HepG2 (cell line): Measurements from ENCODE around the gene TM7SF3. TPM values are rescaled to one million over a fixed set of nuclear protein-coding genes. Genes with fewer than 3 reads are reported as not detected.

Experiments
- ATAC-seq: fragments of 200-7000 bp; cut with Tn5 transposase; 3 replicates; pipeline ENCODE4 v1.9.1; 2020; ENCODE audit warnings: mild to moderate bottlenecking, moderate library complexity
- BruUV-seq: library from RNA; stranded (reverse); fragments of 400-500 nt; replicated peaks from 2 replicates; lab custom pipeline; 2021; lab: Mats Ljungman, UMichigan
- CTCF ChIA-PET: fragments of 300-600 bp; formaldehyde crosslinking; extraction: SDS; loops from one replicate; lab custom pipeline; 2021; ENCODE audit warnings: low total read pairs, inconsistent platforms, low intra/inter-chr PET ratio; lab: Yijun Ruan, JAX
- POLR2A ChIA-PET: fragments of 350-600 bp; sonication (Branson Sonifier 250); formaldehyde crosslinking; loops from one replicate; lab custom pipeline; 2020; ENCODE audit warnings: antibody characterized with exemption, inconsistent platforms; lab: Yijun Ruan, JAX
- DNase-seq: peaks from one replicate; pipeline ENCODE4 v3.0.0-alpha.2; 2015; ENCODE audit warnings: low spot score
- FAIRE-seq: peaks from 3 replicates; lab custom pipeline; 2011; peaks lifted over from hg19 to GRCh38; lab: Jason Lieb, UNC
- H2AFZ ChIP-seq: one replicate; pipeline ENCODE4 v1.6.1; 2011; ENCODE audit warnings: low read length, inconsistent platforms
- H3K27ac ChIP-seq: fragments of 300-600 bp; 3 replicates; pipeline ENCODE4 v1.8.0; 2011; ENCODE audit warnings: mixed run types, mild to moderate bottlenecking, mixed read lengths, low read length, inconsistent platforms; ENCODE audit not compliant: insufficient read depth; ENCODE audit errors: extremely low read length
- H3K27me3 ChIP-seq, 2 experiments: fragments of 200-600 bp in 1 of 2; 2 replicates in 1 of 2; 3 replicates in 1 of 2; pipeline versions ENCODE4 v1.6.0 to v1.8.0; 2011; ENCODE audit warnings: low read length in 2 of 2, mild to moderate bottlenecking in 2 of 2, moderate library complexity in 2 of 2, inconsistent platforms in 1 of 2; ENCODE audit not compliant: insufficient read depth in 2 of 2, control insufficient read depth in 1 of 2
- H3K36me3 ChIP-seq, 2 experiments: fragments of 200-600 bp in 1 of 2; replicated peaks in 1 of 2; 2 replicates in 1 of 2; 3 replicates in 1 of 2; pipeline versions ENCODE4 v1.5.1 to v1.8.0; 2011; ENCODE audit warnings: low read length in 2 of 2, inconsistent platforms in 1 of 2; ENCODE audit not compliant: insufficient read depth in 2 of 2, control insufficient read depth in 1 of 2
- H3K4me1 ChIP-seq: 2 replicates; pipeline ENCODE4 v1.5.1; 2012; ENCODE audit warnings: low read length, inconsistent platforms; ENCODE audit not compliant: insufficient read depth
- H3K4me2 ChIP-seq: 2 replicates; pipeline ENCODE4 v1.6.0; 2011; ENCODE audit warnings: low read depth, low read length, inconsistent platforms
- H3K4me3 ChIP-seq, 3 experiments: fragments of 200-600 bp in 1 of 3; sonication (generic), shearing (Covaris generic) in 1 of 3; replicated peaks in 1 of 3; 2 replicates each; pipeline ENCODE4 v1.5.1; 2011 to 2016; ENCODE audit warnings: low read length in 3 of 3, inconsistent platforms in 2 of 3, low read depth in 2 of 3, mild to moderate bottlenecking in 2 of 3, control low read depth in 1 of 3, mixed read lengths in 1 of 3; ENCODE audit not compliant: insufficient read depth in 1 of 3
- H3K79me2 ChIP-seq: one replicate; pipeline ENCODE4 v1.6.1; 2011; ENCODE audit warnings: low read length, inconsistent platforms; ENCODE audit not compliant: insufficient read depth
- H3K9ac ChIP-seq: 2 replicates; pipeline ENCODE4 v1.6.0; 2011; ENCODE audit warnings: mild to moderate bottlenecking, low read depth, low read length, inconsistent platforms; ENCODE audit not compliant: insufficient read depth
- H3K9me3 ChIP-seq: 2 replicates; pipeline ENCODE4 v1.5.1; 2012; ENCODE audit warnings: mild to moderate bottlenecking, low read length
- H4K20me1 ChIP-seq: 2 replicates; pipeline ENCODE4 v1.6.0; 2011; ENCODE audit warnings: inconsistent platforms, mild to moderate bottlenecking, low read length, moderate library complexity; ENCODE audit not compliant: insufficient read depth
- BCL6 ChIP-seq: IDR thresholded peaks from 2 replicates; pipeline ENCODE4 v1.6.1; 2016; ENCODE audit warnings: missing genetic modification reagents, missing compliant biosample characterization
- HNF4A ChIP-seq: sonication (generic); formaldehyde crosslinking; IDR thresholded peaks from 2 replicates; pipeline ENCODE4 v1.4.0; 2020; ENCODE audit warnings: missing genetic modification reagents
- MTA1 ChIP-seq: sonication (generic); formaldehyde crosslinking; IDR thresholded peaks from 2 replicates; pipeline ENCODE4 v1.4.0; 2020; ENCODE audit warnings: missing genetic modification reagents, mild to moderate bottlenecking, borderline replicate concordance
- NR2F6 ChIP-seq, 2 experiments: IDR thresholded peaks; 2 replicates each; pipeline ENCODE4 v1.6.1; 2016; ENCODE audit warnings: antibody characterized with exemption in 1 of 2, mild to moderate bottlenecking in 1 of 2
- PHB2 ChIP-seq: fragments of 450-650 bp; IDR thresholded peaks from 2 replicates; pipeline ENCODE4 v1.6.1; 2018; ENCODE audit not compliant: partially characterized antibody
- REPIN1 ChIP-seq: sonication (generic); formaldehyde crosslinking; IDR thresholded peaks from 2 replicates; pipeline ENCODE4 v1.8.0; 2022; ENCODE audit warnings: missing genetic modification reagents, low read depth, mild to moderate bottlenecking, borderline replicate concordance
- REXO4 ChIP-seq: sonication (generic); formaldehyde crosslinking; IDR thresholded peaks from 2 replicates; pipeline ENCODE4 v1.8.0; 2022; ENCODE audit warnings: missing genetic modification reagents, mild to moderate bottlenecking, borderline replicate concordance
- SIX1 ChIP-seq: sonication (generic); formaldehyde crosslinking; IDR thresholded peaks from 2 replicates; pipeline ENCODE4 v1.4.0; 2020; ENCODE audit warnings: missing genetic modification reagents, borderline replicate concordance
- SOX13 ChIP-seq, 3 experiments: fragments of 450-650 bp in 1 of 3; sonication (generic) in 1 of 3; formaldehyde crosslinking in 1 of 3; IDR thresholded peaks in 2 of 3; conservative IDR thresholded peaks in 1 of 3; 2 replicates each; pipeline versions ENCODE4 v1.5.0 to v1.6.1; 2016 to 2020; ENCODE audit warnings: antibody characterized with exemption in 1 of 3, mild to moderate bottlenecking in 1 of 3, missing compliant biosample characterization in 1 of 3, missing genetic modification reagents in 1 of 3, moderate library complexity in 1 of 3
- SOX5 ChIP-seq: IDR thresholded peaks from 2 replicates; pipeline ENCODE4 v1.6.1; 2016; ENCODE audit warnings: borderline replicate concordance
- ZBTB38 ChIP-seq: sonication (generic); formaldehyde crosslinking; IDR thresholded peaks from 2 replicates; pipeline ENCODE4 v1.5.1; 2020; ENCODE audit warnings: mild to moderate bottlenecking, missing genetic modification reagents
- ZNF749 ChIP-seq: sonication (generic); formaldehyde crosslinking; IDR thresholded peaks from 2 replicates; pipeline ENCODE4 v1.8.0; 2022; ENCODE audit warnings: mild to moderate bottlenecking, missing genetic modification reagents, moderate library complexity, borderline replicate concordance
- WGBS: methylation state at CpG from one replicate; pipeline ENCODE4 v1.1.6; 2017; ENCODE audit warnings: low lambda C conversion rate; 5-methylcytosine and 5-hydroxymethylcytosine counted together
- in situ Hi-C: cut with HindIII; loops from 2 replicates; pipeline ENCODE4 v1.10.0; 2017; ENCODE audit warnings: low pct_unique_long_range_greater_than_20kb; ENCODE audit not compliant: extremely low pct_ligation_motif_present
- intact Hi-C: fragments of 100-400 bp; cut with micrococcal nuclease; formaldehyde crosslinking; loops from one replicate; pipeline ENCODE4 v1.10.0; 2022; ENCODE audit not compliant: unreplicated experiment
- polyA plus RNA-seq, 8 experiments: library from polyadenylated mRNA; depleted of rRNA in 3 of 8; stranded (reverse) in 7 of 8; unstranded in 1 of 8; fragments of >200 nt; fragmentation: Illumina TruSeq in 4 of 8; extraction: Trizol in 4 of 8; gene quantifications; 2 replicates each; pipeline versions ENCODE4 v1.2.1 to v1.2.3, GENCODE V29; 2011 to 2016; ENCODE audit warnings: low read depth in 4 of 8, missing spikeins in 1 of 8, mixed read lengths in 1 of 8; ENCODE audit not compliant: insufficient read depth in 1 of 8
- total RNA-seq, 5 experiments: library from RNA; depleted of rRNA; stranded (reverse); fragments of >200 nt; fragmentation: Illumina TruSeq; extraction: Trizol; gene quantifications; 2 replicates each; pipeline ENCODE4 v1.2.3, GENCODE V29; 2016; ENCODE audit warnings: low read depth in 1 of 5
- TF ChIP-seq, protein P1 (sequence below): sonication (generic); formaldehyde crosslinking; IDR thresholded peaks from 2 replicates; pipeline ENCODE4 v1.4.0; 2020; ENCODE audit warnings: missing genetic modification reagents, mild to moderate bottlenecking, borderline replicate concordance
- TF ChIP-seq, protein P2 (sequence below): sonication (generic); formaldehyde crosslinking; IDR thresholded peaks from 2 replicates; pipeline ENCODE4 v1.5.1; 2020; ENCODE audit warnings: mild to moderate bottlenecking, missing genetic modification reagents, moderate library complexity
- TF ChIP-seq, protein P3 (sequence below): sonication (generic); formaldehyde crosslinking; IDR thresholded peaks from 2 replicates; pipeline ENCODE4 v1.4.0; 2020; ENCODE audit warnings: missing genetic modification reagents

Gene TM7SF3
- total and polyA plus RNA-seq, 2 of the 13 experiments (the other 11 are each of a cell fraction or from before 2014, with no cell fraction given): 116 to 142 TPM

DNA sequence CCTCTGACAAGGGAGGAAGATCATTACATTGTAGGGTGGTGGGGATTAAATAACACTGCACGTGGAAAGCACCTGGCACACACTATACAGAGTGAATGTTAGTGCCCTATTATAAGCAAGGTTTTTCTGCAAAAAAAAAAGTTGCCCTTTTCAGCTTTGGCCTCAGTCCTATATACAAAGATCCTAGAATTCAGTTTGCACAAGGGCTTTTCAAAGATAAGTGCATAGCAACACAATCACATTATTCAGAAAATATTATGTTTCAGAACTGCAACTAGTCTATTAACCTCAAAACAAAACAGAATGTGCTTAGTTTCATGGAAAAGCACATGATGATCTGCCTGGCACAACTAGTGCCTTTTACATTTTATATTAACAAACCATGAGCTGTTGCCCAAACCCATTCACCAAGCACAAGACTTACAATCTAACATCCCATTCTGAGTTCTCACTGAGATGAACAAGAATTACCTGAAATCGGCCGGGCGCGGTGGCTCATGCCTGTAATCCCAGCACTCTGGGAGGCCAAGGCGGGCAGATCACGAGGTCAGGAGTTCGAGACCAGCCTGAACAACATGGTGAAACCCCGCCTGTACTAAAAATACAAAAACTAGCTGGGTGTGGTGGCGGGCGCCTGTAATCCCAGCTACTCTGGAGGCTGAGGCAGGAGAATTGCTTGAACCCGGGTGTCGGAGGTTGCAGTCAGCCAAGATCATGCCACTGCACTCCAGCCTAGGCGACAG lies 1.8 kb downstream of the TM7SF3 start:
- Histone ChIP-seq H3K27me3 (no peaks in the 10 kb centered on the region; a peak in 1 of 5 replicates), H3K79me2 (peaks cover 56% of the 10 kb centered on the region), H3K4me3 (peak overlapping the region; percentile 18 to 90 (median 77); a peak in 5 of 6 replicates), H3K9ac (peak overlapping the region; percentile 75), H2AFZ (no peak overlapping the region), H4K20me1 (no peaks in the 10 kb centered on the region), H3K4me2 (peak overlapping the region; percentile 91), H3K4me1 (peaks cover 83% of the 10 kb centered on the region), H3K27ac (peak overlapping the region; percentile 73), H3K9me3 (no peaks in the 10 kb centered on the region), H3K36me3 (peaks cover 0 to 1% of the 10 kb centered on the region in 2 experiments; a peak in 2 of 5 replicates)
- no TSS peak for BruUV-seq
- peak; percentile 41 for DNase-seq
- peak; percentile 3; the same call in 1 of the 3 replicates for ATAC-seq
- in situ Hi-C loops (loop anchor here (5.0 kb wide), 1 partner anchor 75 kb away; the partner anchor contains the start of genes FGFR1OP2 and INTS13), intact Hi-C loops (no loop called here)
- WGBS: 81% methylated on average over 14 of the region's 14 CpGs
- CTCF ChIA-PET: no interaction called here
- POLR2A ChIA-PET: interaction anchor here (1.4 to 1.7 kb wide), 2 partner anchors 10 kb away, joined by 5 to 8 read pairs; partner anchors contain the start of gene MED21
- no peak for FAIRE-seq
- TF ChIP-seq ZBTB38 (CRISPR knock-in tag) (peak; percentile 91), ZNF749 (CRISPR knock-in tag) (no peak), NR2F6 (IDR thresholded peaks at IDR 0.05) (0 out of 2 replicates have a peak, but pooled peaks have one; percentile 4), NR2F6 (CRISPR knock-in tag; IDR thresholded peaks at IDR 0.05) (no peak), MTA1 (no peak), SOX13 (IDR thresholded peaks at IDR 0.05) (no peak), SOX13 (CRISPR knock-in tag; conservative IDR thresholded peaks at IDR 0.05 in 1 of 2, IDR thresholded peaks at IDR 0.05 in 1 of 2) (peak in 1 of 2 experiments; percentile 52; a peak in 2 of 4 replicates), SOX5 (peak; percentile 49; the same call in 1 of the 2 replicates), HNF4A (peak; percentile 60), REPIN1 (CRISPR knock-in tag) (no peak), REXO4 (no peak), SIX1 (0 out of 2 replicates have a peak, but pooled peaks have one; percentile 14), PHB2 (no peak), BCL6 (peak; percentile 88)
- TF ChIP-seq, protein P1, sequence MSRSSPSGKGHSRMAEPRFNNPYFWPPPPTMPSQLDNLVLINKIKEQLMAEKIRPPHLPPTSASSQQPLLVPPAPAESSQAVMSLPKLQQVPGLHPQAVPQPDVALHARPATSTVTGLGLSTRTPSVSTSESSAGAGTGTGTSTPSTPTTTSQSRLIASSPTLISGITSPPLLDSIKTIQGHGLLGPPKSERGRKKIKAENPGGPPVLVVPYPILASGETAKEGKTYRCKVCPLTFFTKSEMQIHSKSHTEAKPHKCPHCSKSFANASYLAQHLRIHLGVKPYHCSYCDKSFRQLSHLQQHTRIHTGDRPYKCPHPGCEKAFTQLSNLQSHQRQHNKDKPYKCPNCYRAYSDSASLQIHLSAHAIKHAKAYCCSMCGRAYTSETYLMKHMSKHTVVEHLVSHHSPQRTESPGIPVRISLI (CRISPR knock-in tag): peak; percentile 60; the same call in 1 of the 2 replicates
- TF ChIP-seq, protein P2, sequence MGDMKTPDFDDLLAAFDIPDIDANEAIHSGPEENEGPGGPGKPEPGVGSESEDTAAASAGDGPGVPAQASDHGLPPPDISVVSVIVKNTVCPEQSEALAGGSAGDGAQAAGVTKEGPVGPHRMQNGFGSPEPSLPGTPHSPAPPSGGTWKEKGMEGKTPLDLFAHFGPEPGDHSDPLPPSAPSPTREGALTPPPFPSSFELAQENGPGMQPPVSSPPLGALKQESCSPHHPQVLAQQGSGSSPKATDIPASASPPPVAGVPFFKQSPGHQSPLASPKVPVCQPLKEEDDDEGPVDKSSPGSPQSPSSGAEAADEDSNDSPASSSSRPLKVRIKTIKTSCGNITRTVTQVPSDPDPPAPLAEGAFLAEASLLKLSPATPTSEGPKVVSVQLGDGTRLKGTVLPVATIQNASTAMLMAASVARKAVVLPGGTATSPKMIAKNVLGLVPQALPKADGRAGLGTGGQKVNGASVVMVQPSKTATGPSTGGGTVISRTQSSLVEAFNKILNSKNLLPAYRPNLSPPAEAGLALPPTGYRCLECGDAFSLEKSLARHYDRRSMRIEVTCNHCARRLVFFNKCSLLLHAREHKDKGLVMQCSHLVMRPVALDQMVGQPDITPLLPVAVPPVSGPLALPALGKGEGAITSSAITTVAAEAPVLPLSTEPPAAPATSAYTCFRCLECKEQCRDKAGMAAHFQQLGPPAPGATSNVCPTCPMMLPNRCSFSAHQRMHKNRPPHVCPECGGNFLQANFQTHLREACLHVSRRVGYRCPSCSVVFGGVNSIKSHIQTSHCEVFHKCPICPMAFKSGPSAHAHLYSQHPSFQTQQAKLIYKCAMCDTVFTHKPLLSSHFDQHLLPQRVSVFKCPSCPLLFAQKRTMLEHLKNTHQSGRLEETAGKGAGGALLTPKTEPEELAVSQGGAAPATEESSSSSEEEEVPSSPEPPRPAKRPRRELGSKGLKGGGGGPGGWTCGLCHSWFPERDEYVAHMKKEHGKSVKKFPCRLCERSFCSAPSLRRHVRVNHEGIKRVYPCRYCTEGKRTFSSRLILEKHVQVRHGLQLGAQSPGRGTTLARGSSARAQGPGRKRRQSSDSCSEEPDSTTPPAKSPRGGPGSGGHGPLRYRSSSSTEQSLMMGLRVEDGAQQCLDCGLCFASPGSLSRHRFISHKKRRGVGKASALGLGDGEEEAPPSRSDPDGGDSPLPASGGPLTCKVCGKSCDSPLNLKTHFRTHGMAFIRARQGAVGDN: peak; percentile 44
- TF ChIP-seq, protein P3, sequence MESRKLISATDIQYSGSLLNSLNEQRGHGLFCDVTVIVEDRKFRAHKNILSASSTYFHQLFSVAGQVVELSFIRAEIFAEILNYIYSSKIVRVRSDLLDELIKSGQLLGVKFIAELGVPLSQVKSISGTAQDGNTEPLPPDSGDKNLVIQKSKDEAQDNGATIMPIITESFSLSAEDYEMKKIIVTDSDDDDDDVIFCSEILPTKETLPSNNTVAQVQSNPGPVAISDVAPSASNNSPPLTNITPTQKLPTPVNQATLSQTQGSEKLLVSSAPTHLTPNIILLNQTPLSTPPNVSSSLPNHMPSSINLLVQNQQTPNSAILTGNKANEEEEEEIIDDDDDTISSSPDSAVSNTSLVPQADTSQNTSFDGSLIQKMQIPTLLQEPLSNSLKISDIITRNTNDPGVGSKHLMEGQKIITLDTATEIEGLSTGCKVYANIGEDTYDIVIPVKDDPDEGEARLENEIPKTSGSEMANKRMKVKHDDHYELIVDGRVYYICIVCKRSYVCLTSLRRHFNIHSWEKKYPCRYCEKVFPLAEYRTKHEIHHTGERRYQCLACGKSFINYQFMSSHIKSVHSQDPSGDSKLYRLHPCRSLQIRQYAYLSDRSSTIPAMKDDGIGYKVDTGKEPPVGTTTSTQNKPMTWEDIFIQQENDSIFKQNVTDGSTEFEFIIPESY (CRISPR knock-in tag): 0 out of 2 replicates have a peak, but pooled peaks have one; percentile 12
